Measurements from ENCODE around the gene CAMK2B.

The CAMK2B gene

DNA sequence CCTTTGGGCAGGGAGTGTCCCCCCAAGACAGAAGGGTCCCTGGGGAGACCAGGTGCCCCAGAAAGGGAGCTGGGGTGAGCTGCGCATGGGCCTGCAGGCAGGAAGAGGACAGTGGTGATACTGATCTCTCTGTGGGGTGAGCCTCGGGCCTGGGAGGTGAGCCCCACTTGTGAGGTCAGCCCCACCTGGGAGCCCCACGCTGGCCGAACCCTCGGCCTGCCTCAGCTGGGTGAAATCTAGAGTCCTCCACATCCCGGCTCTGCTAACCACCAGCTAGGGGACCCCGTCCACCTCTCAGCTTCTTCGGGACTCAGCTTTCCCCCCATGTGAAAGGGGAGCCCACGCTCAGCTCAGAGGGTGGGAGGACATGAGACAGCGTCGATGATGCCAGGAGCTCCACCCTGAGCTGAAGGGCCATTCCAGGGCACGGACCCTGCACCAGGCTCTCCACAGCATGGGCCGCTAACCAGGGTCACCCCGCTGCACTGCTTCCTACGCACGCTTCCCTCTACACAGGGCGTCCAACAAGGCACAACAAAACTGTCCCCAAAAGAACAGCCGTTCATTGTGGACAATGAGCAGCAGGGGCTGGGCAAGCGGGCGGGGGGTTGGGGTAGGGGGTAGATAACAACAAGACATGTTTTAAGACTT is 48.7 kb downstream of the CAMK2B start:
- no peak overlapping the region for H3K4me3 ChIP-seq (ENCODE audit: low read depth, low read length)
- TF ChIP-seq, protein P1, sequence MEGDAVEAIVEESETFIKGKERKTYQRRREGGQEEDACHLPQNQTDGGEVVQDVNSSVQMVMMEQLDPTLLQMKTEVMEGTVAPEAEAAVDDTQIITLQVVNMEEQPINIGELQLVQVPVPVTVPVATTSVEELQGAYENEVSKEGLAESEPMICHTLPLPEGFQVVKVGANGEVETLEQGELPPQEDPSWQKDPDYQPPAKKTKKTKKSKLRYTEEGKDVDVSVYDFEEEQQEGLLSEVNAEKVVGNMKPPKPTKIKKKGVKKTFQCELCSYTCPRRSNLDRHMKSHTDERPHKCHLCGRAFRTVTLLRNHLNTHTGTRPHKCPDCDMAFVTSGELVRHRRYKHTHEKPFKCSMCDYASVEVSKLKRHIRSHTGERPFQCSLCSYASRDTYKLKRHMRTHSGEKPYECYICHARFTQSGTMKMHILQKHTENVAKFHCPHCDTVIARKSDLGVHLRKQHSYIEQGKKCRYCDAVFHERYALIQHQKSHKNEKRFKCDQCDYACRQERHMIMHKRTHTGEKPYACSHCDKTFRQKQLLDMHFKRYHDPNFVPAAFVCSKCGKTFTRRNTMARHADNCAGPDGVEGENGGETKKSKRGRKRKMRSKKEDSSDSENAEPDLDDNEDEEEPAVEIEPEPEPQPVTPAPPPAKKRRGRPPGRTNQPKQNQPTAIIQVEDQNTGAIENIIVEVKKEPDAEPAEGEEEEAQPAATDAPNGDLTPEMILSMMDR (IDR thresholded peaks at IDR 0.05; ENCODE audit: low read depth, low read length), result no peak

DNA sequence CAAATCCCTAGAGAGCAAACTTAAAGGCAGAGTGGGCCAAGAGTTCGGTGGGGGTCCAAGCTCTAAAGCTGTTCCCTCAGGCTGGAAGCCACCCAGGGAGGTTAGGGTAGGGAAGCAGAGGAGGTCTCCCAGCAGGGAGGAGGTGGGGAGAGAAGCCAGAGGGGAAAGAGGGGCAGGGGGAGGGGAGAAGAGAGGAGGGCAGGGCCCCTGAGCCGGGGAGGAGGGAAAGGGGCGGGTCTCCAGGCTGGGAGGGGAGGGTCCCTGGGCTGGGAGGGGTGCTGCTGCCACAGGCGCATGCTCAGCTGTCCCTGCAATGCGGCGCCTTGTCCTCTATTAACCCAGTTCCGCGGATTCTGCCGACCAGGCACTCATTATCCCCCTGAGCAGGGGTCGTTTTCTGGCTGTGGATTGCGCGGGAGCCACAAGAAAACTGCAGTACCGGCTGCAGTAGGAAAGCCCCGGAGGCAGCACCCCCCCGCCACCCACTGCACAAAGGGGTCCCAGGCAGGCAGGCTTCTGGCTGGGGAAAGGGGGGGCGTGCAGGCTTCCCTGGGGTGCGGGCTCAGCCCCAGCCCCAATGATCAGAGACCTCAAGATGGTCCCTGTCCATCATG is 49.3 kb downstream of the CAMK2B start:
- H3K4me3 ChIP-seq (ENCODE audit: low read depth, low read length), result no peak overlapping the region
- TF ChIP-seq, protein P1 (IDR thresholded peaks at IDR 0.05; ENCODE audit: low read depth, low read length), result no peak

DNA sequence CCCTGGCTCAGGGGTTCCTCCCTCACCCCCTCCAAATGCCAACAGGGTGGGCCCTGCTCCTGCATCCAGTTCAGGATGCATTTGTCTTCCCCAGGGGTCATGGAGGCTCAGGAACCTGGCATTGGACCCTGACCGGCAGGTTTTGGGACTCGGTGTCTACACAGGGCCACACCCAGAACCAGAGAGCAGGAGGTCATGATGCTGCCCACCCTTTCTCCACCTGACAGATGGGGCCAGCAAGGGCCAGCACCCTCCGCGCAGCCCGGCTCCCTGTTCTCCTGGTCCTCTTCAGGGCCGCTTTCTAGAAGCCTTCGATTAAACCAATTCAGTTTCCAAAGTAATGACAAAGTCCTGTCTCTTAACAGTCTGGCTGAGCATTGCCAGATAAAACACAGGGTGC is 50.2 kb downstream of the CAMK2B start:
- H3K4me3 ChIP-seq (ENCODE audit: low read depth, low read length), result no peak overlapping the region
- TF ChIP-seq, protein P1 (IDR thresholded peaks at IDR 0.05; ENCODE audit: low read depth, low read length), result no peak

DNA sequence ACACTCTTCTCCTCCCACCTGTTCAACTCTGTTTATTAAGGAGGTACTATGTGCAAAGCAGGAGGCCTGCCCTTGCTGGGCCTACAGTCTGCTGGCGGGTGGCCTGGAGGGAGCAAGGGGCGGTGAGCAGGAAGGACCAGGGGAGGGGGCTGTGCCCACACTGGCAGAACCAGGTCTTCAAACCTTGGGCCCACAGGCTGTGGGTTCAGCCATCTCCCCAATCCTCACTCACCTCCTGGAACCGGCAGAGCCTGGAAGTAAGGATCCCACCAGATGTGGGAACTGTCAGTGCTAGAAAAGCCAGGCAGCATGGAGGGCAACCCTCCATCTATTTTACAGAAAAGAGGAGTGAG is 50.8 kb downstream of the CAMK2B start:
- H3K4me3 ChIP-seq (ENCODE audit: low read depth, low read length), result no peak overlapping the region

DNA sequence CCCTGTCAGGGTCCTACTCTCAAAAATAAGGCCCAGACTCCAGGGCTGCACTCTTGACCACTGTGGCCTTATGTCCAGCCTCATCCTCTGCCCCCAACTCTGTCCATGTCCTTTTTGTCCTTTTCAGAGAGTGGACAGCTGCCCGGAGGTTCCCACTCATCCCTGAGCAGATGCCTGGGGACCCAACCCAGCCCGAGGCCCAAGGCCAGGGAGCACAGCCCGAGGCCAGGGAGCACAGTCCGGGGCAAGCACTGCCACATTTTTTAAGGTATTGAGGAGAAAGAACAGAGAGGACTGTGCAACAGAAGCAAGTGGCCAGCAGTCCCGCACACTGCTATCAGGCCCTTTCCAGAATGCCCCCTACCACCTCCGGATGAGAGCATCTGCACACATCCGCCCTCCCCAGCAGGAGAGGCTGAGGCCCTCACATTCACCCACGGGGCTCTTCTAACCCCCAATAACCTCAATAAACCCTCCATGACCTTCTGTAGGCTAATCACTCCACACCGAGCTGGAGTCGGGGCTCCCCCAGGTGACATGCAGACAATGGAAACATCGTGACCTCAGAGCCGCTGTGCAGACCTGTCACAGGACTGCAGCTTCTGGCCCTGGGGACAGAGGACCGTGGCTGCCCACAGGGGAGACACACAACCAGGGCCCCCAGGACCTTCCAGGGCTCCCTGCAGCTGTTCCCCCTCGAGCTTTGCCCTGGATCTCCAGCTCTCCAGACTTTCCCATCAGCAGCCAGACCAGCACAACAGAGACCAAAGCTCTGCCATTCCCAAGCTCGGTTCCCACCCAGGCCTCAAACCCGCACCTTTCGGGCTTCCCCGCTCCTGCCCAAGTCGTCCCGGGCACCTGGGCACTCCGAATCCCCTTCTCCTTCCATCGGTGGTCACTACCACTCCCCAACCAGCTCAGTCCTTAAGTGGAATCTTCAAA is 51.4 kb downstream of the CAMK2B start:
- TF ChIP-seq, protein P1 (IDR thresholded peaks at IDR 0.05; ENCODE audit: low read depth, low read length), result no peak
- no peak overlapping the region for H3K4me3 ChIP-seq (ENCODE audit: low read depth, low read length)

More for the DNA sequence above, 50.8 kb downstream of the CAMK2B start:
- TF ChIP-seq, protein P1 (IDR thresholded peaks at IDR 0.05; ENCODE audit: low read depth, low read length), result no peak

DNA sequence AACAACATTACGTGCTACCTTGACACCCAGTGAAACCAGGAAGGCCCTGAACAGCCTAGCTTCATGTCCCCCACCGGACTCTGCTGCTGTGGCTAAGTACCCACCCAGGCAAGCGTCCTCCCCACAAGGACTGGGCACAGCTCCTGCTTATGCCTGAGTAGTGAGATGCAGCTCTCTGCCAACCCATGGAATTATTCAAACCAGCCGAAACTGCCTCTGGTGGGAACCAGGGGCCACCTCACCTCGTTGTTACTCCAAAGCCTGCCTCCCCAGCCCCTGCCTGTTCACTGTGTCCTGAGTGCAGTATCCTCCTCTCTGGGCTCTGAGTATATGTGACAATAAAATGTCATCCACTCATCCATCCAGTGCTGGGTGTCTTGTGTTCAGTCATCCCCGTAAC is 52.4 kb downstream of the CAMK2B start:
- TF ChIP-seq, protein P1 (IDR thresholded peaks at IDR 0.05; ENCODE audit: low read depth, low read length), result no peak
- no peak overlapping the region for H3K4me3 ChIP-seq (ENCODE audit: low read depth, low read length)

DNA sequence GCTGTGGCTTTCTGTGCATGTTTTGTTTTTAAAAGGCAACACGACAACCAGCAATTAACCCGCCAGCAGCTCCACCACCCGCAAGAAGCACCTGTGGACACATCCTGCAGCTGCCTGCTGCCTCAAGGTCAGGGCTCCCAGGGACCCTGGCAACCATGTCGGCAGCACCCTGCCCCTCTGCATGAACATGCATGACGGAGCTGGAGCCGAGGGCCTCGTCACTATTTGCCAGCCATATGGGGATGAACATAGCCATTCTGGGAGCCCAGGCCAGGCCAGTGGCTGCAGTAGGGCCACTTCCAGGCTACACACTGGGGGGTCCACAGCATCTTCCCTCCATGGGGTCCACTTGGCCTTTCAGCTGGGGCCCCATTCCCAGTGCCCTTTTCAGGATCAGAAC is 52.9 kb downstream of the CAMK2B start:
- H3K4me3 ChIP-seq (ENCODE audit: low read depth, low read length), result no peak overlapping the region
- TF ChIP-seq, protein P1 (IDR thresholded peaks at IDR 0.05; ENCODE audit: low read depth, low read length), result no peak

All from WI38 (cell line).